AG04450 (cell line): ENCODE data around the gene RANBP10. TPM values are rescaled to one million over a fixed set of nuclear protein-coding genes. Genes with fewer than 3 reads are reported as not detected.

Experiments
- CTCF ChIA-PET: fragments of 300-600, 350-600 bp; formaldehyde crosslinking; extraction: SDS; loops from one replicate; lab custom pipeline; 2022; ENCODE audit warnings: antibody characterized with exemption, inconsistent platforms; lab: Charles Lee
- POLR2A ChIA-PET: fragments of 350-600 bp; formaldehyde crosslinking; extraction: SDS; loops from one replicate; lab custom pipeline; 2021; ENCODE audit warnings: antibody characterized with exemption, inconsistent platforms; lab: Yijun Ruan, JAX
- DNase-seq: peaks from one replicate; pipeline ENCODE4 v3.0.0-alpha.2; 2011; ENCODE audit warnings: low read depth, low spot score
- H3K27ac ChIP-seq: one replicate; pipeline ENCODE4 v1.5.1; 2012; ENCODE audit warnings: low read depth, low read length, control low read depth
- H3K27me3 ChIP-seq: one replicate; pipeline ENCODE4 v1.6.0; 2012; ENCODE audit warnings: low read length; ENCODE audit not compliant: control insufficient read depth, insufficient read depth
- H3K4me3 ChIP-seq: 2 replicates; pipeline ENCODE4 v1.5.1; 2011; ENCODE audit warnings: mild to moderate bottlenecking, low read depth, low read length, control low read depth
- H3K9me3 ChIP-seq: 2 replicates; pipeline ENCODE4 v1.5.1; 2012; ENCODE audit warnings: low read length; ENCODE audit not compliant: control insufficient read depth, insufficient read depth
- polyA plus RNA-seq: library from polyadenylated mRNA; depleted of rRNA; stranded (reverse); fragments of >200 nt; gene quantifications from 2 replicates; pipeline ENCODE4 v1.2.3, GENCODE V29; 2011
- TF ChIP-seq, protein P1 (sequence below): IDR thresholded peaks from 2 replicates; pipeline ENCODE4 v1.5.1; 2011; ENCODE audit warnings: low read depth, low read length, control low read depth, inconsistent platforms

The RANBP10 gene
- polyA plus RNA-seq, 1 experiment, result 11.3 TPM

DNA sequence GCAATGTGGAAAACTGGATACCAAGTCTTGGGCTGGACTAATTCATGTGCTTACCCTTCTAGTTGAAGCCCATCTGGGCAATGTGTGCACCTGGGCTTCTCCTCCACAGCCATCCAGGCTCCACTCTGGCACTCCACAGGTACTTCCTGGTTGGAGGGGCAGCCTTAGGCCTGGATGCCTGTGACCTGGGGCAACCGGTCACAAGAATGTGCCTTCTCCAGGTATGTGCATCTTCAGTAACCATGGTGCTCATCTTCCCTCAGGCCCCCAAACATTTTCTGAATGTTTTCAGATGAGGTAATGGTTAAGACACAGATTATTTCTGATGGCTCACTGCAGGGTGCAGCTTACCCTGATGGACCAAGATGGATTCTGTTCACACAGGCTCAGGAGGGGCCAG is 128.6 kb downstream of the RANBP10 start:
- H3K4me3 ChIP-seq, result no peak overlapping the region
- POLR2A ChIA-PET, result interaction anchor here (0.7 kb wide), 1 partner anchor 78 kb away, joined by 7 read pairs; no protein-coding TSS in a partner anchor
- CTCF ChIA-PET, result interaction anchor here (1.3 to 2.2 kb wide), 2 partner anchors 139 to 156 kb away, joined by 4 to 5 read pairs; no protein-coding TSS in a partner anchor
- no peaks in the 10 kb centered on the region for H3K27me3 ChIP-seq
- TF ChIP-seq, protein P1, sequence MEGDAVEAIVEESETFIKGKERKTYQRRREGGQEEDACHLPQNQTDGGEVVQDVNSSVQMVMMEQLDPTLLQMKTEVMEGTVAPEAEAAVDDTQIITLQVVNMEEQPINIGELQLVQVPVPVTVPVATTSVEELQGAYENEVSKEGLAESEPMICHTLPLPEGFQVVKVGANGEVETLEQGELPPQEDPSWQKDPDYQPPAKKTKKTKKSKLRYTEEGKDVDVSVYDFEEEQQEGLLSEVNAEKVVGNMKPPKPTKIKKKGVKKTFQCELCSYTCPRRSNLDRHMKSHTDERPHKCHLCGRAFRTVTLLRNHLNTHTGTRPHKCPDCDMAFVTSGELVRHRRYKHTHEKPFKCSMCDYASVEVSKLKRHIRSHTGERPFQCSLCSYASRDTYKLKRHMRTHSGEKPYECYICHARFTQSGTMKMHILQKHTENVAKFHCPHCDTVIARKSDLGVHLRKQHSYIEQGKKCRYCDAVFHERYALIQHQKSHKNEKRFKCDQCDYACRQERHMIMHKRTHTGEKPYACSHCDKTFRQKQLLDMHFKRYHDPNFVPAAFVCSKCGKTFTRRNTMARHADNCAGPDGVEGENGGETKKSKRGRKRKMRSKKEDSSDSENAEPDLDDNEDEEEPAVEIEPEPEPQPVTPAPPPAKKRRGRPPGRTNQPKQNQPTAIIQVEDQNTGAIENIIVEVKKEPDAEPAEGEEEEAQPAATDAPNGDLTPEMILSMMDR, result no peak
- no peak for DNase-seq
- H3K9me3 ChIP-seq, result no peaks in the 10 kb centered on the region
- H3K27ac ChIP-seq, result peak overlapping the region; percentile 11

DNA sequence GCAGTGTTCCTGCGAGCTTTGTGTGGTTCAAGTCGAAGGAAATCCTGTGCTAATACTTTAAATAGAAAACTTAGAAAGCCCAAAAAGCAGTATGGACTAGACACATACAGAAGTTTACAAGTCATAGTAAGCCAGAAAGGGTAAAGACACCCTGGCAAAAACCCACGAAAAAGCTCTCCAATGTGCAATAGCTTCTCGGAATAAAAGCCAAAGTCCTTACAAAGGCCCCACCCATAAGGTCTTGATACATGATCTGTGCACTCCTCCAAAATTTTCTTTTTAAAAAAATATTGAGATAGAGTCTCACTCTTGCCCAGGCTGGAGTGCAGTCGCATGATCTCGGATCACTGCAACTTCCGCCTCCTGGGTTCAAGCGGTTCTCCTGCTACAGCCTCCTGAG is 129.4 kb downstream of the RANBP10 start:
- no peak overlapping the region for H3K27ac ChIP-seq
- H3K4me3 ChIP-seq, result no peak overlapping the region
- no peaks in the 10 kb centered on the region for H3K9me3 ChIP-seq
- TF ChIP-seq, protein P1, result no peak
- DNase-seq, result no peak
- POLR2A ChIA-PET, result no interaction called here
- CTCF ChIA-PET, result interaction anchor here (1.3 to 2.2 kb wide), 2 partner anchors 140 to 156 kb away, joined by 4 to 5 read pairs; no protein-coding TSS in a partner anchor
- no peaks in the 10 kb centered on the region for H3K27me3 ChIP-seq

DNA sequence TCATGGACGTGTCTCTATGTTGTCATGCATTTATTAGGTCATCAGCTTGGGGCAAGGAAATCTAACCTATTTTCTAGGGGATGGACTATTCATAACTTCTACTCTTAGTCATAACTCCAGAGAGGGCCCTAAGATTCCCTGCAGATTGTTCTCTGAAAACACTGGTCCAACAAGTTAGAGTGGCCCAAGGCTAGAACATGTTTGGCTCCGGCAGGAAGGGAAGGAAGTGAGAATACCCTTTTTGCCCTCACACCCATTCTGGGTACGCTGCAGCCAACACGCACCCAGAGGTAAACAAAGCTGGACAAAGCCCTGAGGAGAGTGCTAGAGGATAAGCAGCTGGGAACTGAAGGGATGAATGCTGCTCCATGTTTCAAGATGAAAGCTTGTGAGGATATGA is 129.8 kb downstream of the RANBP10 start:
- H3K27me3 ChIP-seq, result no peaks in the 10 kb centered on the region
- H3K27ac ChIP-seq, result no peak overlapping the region
- no peaks in the 10 kb centered on the region for H3K9me3 ChIP-seq
- H3K4me3 ChIP-seq, result no peak overlapping the region
- TF ChIP-seq, protein P1, result no peak
- POLR2A ChIA-PET, result no interaction called here
- CTCF ChIA-PET, result interaction anchor here (1.3 to 2.2 kb wide), 2 partner anchors 140 to 155 kb away, joined by 4 to 5 read pairs; no protein-coding TSS in a partner anchor
- no peak for DNase-seq

DNA sequence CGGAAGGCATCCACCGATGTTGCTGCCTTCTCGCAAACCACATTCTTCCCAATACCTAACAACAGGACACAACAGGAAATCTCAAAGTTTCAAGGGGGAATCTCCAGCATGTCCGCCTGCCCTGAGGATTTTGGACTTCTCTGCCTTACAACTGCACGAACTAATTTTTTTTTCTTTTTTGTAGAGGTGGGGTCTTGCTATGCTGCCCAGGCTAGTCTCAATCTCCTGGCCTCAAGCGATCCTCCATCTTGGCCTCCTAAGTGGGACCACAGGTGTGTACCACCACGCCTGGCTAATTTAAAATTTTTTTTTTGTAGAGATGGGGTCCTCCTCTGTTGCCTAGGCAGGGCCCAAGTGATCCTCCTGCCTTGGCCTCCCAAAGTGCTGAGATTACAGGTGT is 130.4 kb downstream of the RANBP10 start:
- Histone ChIP-seq H3K9me3 (no peaks in the 10 kb centered on the region), H3K4me3 (no peak overlapping the region), H3K27me3 (no peaks in the 10 kb centered on the region), H3K27ac (no peak overlapping the region)
- no peak for DNase-seq
- TF ChIP-seq, protein P1, result no peak
- ChIA-PET POLR2A (no interaction called here), CTCF (no interaction called here)

DNA sequence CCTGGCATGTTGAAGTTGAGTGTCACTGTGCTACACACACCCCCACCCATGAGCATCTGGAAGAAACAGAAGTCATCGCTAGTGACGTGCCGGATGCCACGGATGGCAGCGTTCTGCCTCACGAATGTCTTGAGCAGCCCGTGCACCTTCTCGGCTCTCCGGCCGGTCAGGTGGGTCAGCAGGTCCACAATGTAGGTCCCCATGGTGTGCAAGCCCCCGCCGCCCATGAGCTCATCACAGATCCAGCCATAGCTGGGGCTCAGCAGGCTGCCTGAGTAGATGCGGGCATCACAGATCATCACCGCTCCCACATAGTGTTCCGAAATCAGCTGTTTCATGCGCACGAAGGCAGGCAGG is 130.8 kb downstream of the RANBP10 start:
- no peak overlapping the region for H3K4me3 ChIP-seq
- no peak overlapping the region for H3K27ac ChIP-seq
- TF ChIP-seq, protein P1, result no peak
- ChIA-PET POLR2A (no interaction called here), CTCF (interaction anchor here (1.6 kb wide), 1 partner anchor 155 kb away, joined by 4 read pairs; no protein-coding TSS in a partner anchor)
- H3K27me3 ChIP-seq, result no peaks in the 10 kb centered on the region
- no peak for DNase-seq
- H3K9me3 ChIP-seq, result no peaks in the 10 kb centered on the region
